Measurements from ENCODE around the gene CRTAC1. TPM values are rescaled to one million over a fixed set of nuclear protein-coding genes. Genes with fewer than 3 reads are reported as not detected.
A peak's percentile ranks its signal among the peaks of the same experiment; 100 is the strongest.

Gene CRTAC1
- total RNA-seq, 1 experiment from 2014 or later: 0.46 TPM

DNA sequence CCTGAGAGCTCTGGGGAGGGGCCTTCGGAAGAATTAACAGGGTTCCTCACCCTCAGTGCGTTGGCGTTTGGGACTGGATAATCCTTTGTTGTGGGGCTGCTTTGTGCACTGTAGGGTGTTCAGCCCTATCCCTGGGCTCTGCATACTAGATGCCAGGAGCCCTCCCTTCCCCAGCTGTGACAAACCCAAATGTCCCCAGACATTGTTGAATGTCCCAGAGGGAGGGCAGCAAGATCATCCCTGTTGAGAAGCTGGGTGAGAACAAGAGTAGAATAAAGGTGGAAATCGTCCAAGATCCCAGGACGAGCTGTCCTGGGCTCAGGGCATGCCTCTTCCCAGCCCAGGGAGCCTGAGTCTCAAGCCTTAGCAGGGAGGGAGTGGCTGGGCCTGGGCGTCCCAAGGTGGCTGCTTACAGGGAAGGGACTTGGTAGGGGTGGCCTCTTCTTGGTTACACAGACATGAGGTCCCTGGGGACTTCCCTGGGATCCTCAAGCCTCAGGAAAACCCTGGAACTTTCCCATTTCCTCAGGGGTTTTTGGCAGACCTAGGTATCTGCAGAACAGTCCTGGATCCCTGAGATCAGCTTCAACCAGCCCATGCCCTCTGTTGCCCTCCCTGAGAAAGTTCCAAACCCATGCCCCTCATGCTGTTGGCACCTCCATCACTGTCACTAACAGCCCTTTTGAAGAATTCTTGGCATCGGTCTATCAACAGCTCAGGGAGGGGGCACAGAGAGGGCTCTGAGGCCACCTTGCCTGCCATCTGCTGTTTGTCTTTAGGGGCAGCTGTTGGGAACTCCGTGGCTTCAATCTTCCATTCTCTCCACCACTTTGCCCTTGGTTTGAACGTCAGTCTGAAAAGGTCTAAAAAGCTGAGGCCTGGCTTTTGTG is 127.0 kb downstream of the CRTAC1 start:
- no peak overlapping the region for H2BK5ac ChIP-seq (ENCODE audit: insufficient read length, low read length)
- no peak overlapping the region for H4K8ac ChIP-seq (replicated peaks; ENCODE audit: insufficient read length, low read depth, low read length)
- TF ChIP-seq, protein P1, sequence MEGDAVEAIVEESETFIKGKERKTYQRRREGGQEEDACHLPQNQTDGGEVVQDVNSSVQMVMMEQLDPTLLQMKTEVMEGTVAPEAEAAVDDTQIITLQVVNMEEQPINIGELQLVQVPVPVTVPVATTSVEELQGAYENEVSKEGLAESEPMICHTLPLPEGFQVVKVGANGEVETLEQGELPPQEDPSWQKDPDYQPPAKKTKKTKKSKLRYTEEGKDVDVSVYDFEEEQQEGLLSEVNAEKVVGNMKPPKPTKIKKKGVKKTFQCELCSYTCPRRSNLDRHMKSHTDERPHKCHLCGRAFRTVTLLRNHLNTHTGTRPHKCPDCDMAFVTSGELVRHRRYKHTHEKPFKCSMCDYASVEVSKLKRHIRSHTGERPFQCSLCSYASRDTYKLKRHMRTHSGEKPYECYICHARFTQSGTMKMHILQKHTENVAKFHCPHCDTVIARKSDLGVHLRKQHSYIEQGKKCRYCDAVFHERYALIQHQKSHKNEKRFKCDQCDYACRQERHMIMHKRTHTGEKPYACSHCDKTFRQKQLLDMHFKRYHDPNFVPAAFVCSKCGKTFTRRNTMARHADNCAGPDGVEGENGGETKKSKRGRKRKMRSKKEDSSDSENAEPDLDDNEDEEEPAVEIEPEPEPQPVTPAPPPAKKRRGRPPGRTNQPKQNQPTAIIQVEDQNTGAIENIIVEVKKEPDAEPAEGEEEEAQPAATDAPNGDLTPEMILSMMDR (conservative IDR thresholded peaks at IDR 0.05): 0 out of 3 replicates have a peak, but pooled peaks have one; percentile 21
- H3K27ac Mint-ChIP-seq: peak overlapping the region in 1 of 3 experiments; percentile 72; a peak in 1 of 7 replicates
- H2BK12ac ChIP-seq (ENCODE audit: insufficient read length, low read depth, low read length): no peak overlapping the region
- H3K56ac ChIP-seq (ENCODE audit: insufficient read length, low read depth, low read length): no peak overlapping the region
- no peak overlapping the region for H2BK120ac ChIP-seq (ENCODE audit: low read depth, low read length, poor library complexity, severe bottlenecking)
- no peaks in the 10 kb centered on the region for H3K23me2 ChIP-seq (ENCODE audit: insufficient read length, low read depth, low read length, poor library complexity, severe bottlenecking)
- no peak overlapping the region for H2AK5ac ChIP-seq (ENCODE audit: insufficient read length, low read length)
- H2AFZ ChIP-seq (ENCODE audit: low read length): no peak overlapping the region
- WGBS (ENCODE audit: extremely low coverage, insufficient read length, low lambda C conversion rate): no CpG with 5 or more reads among the region's 9 CpGs
- no peak overlapping the region for H3K4me3 Mint-ChIP-seq
- H3K79me2 ChIP-seq (ENCODE audit: insufficient read depth, low read length): no peaks in the 10 kb centered on the region
- no peak overlapping the region for H3K18ac ChIP-seq (ENCODE audit: insufficient read length, low read depth, low read length)
- H3K27ac ChIP-seq (ENCODE audit: insufficient read length, low read depth, low read length): no peak overlapping the region
- no peak overlapping the region for H4K5ac ChIP-seq (ENCODE audit: insufficient read length, low read depth, low read length)
- peaks cover 2% of the 10 kb centered on the region; the same call in 1 of the 2 replicates for H3K4me1 ChIP-seq (ENCODE audit: insufficient read depth, low read length)
- no peak overlapping the region for H3K9ac ChIP-seq (ENCODE audit: extremely low read depth, insufficient read length, low read length)
- no peaks in the 10 kb centered on the region for H3K9me3 ChIP-seq (ENCODE audit: control insufficient read depth, low read depth, low read length)
- H3K79me1 ChIP-seq (ENCODE audit: insufficient read depth, low read depth, low read length, poor library complexity, severe bottlenecking): no peaks in the 10 kb centered on the region
- H3K14ac ChIP-seq (ENCODE audit: insufficient read depth, low read length): no peak overlapping the region
- no peak overlapping the region for H3K4me2 ChIP-seq (ENCODE audit: insufficient read depth, insufficient read length, low read length)
- H4K20me1 ChIP-seq (ENCODE audit: control insufficient read depth, insufficient read depth, insufficient read length): peaks cover 4% of the 10 kb centered on the region
- no peak overlapping the region for H2BK15ac ChIP-seq (ENCODE audit: low read depth, low read length)
- H3T11ph ChIP-seq (ENCODE audit: low read length): no peak overlapping the region
- H3K27me3 ChIP-seq (ENCODE audit: insufficient read depth, low read length): no peaks in the 10 kb centered on the region
- no peaks in the 10 kb centered on the region for H3K9me3 Mint-ChIP-seq
- no peak for DNase-seq
- H3K4ac ChIP-seq (ENCODE audit: low read depth, low read length): no peak overlapping the region
- H3K27me3 Mint-ChIP-seq (ENCODE audit: low read depth): peaks cover 5% of the 10 kb centered on the region
- H4K91ac ChIP-seq (ENCODE audit: insufficient read length, low read depth, low read length): no peak overlapping the region
- H3K4me1 Mint-ChIP-seq: peaks cover 9 to 11% of the 10 kb centered on the region in 2 experiments
- H2BK20ac ChIP-seq (ENCODE audit: low read depth, low read length, poor library complexity, severe bottlenecking): no peak overlapping the region
- H3K23ac ChIP-seq (ENCODE audit: insufficient read length, low read depth, low read length): no peak overlapping the region
- H3K36me3 Mint-ChIP-seq (ENCODE audit: insufficient read depth in 1 of 3, low read depth in 3 of 3): no peaks in the 10 kb centered on the region

Measured in H9 (cell line).